Activated CD8-positive, alpha-beta memory T cell treated with anti-CD3 and anti-CD28 coated beads, Interleukin-2, amount 50 U/mL, for 24 hours (primary cell): Measurements from ENCODE around the gene MAP2K7.
"Not testable (repeated sequence)": the region's sequence is repeated elsewhere in the genome, so short reads cannot be mapped to it uniquely, and the experiment has no call there.

Experiments
- DNase-seq: peaks from one replicate; pipeline ENCODE4 v3.0.0-alpha.2; 2020; ENCODE audit errors: extremely low read depth

Gene MAP2K7

DNA sequence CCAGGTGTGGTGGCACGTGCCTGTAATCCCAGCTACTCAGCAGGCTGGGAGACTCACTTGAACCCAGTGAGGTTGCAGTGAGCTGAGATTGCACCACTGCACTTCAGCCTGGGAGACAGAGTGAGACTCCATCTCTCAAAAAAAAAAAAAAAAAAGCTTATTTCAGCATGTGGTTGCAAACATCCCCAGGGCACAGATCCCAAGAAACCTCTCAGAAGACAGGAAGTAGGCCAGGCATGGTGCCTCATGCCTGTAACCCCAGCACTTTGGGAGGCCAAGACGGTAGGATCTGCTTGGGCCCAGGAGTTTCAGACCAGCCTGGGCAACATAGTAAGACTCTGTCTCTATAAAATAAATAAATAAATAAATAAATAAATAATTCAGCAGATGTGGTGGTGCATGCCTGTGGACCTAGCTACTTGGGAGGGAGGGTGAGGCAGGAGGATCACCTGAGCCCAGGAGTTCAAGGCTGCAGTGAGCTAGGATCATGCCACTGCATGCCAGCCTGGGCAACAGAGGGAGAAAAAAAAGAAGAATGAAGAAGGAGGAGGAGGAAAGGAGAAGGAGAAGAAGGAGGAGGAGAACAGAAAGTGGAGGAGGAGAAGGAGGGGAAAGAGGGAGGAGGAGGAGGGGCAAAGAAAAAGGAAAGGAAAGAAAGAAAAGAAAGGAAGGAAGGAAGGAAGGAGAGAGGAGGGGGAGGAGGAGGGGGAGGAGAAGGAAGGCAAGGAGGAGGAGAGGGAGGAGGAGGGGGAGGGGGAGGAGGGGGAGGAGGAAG lies 19.7 kb upstream of the MAP2K7 start:
- no peak for DNase-seq

- no peak for DNase-seq
Measured at GRCh38 chr19:7885818-7886217, 17.9 kb upstream of the MAP2K7 start.

- DNase-seq, result no peak
Measured at GRCh38 chr19:7887408-7888144, 16.1 kb upstream of the MAP2K7 start.

- DNase-seq, result no peak
Measured at GRCh38 chr19:7888145-7888825, 15.4 kb upstream of the MAP2K7 start, which contains the start of gene LRRC8E. TSS of gene LRRC8E (plus strand) at chr19:7888510. CDS start at chr19:7895604, 7,094 bp downstream.

- no peak for DNase-seq
Measured at GRCh38 chr19:7888826-7889217, 14.9 kb upstream of the MAP2K7 start.

DNA sequence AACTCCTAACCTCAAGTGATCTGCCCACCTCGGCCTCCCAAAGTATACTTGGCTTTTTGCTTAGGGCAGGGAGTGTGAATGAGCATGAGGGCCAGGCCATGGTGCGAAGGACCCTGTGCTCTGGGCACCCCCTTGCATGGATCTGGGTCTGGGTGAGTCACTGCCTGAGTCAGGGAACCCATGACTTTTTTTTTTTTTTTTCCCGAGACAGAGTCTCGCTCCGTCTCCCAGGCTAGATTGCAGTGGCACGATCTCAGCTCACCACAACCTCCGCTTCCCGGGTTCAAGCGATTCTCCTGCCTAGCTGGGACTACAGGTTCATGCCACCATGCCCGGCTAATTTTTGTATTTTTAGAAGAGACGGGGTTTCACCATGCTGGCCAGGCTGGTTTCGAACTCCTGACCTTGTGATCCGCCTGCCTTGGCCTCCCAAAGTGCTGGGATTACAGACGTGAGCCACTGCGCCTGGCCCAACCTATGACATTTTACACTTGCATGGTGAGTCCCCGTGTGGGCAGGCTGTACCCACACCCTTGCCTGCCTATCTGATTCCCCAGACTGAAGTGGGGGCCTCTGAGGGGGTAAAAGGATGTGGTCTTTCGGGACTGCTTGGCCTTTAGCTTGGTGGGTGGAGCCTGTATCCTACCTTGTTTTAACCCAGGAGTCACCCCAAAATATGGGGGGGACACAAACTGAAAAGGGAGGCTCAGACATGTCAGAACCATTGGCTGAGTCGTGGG lies 10.1 kb upstream of the MAP2K7 start:
- not testable (repeated sequence) for DNase-seq

DNA sequence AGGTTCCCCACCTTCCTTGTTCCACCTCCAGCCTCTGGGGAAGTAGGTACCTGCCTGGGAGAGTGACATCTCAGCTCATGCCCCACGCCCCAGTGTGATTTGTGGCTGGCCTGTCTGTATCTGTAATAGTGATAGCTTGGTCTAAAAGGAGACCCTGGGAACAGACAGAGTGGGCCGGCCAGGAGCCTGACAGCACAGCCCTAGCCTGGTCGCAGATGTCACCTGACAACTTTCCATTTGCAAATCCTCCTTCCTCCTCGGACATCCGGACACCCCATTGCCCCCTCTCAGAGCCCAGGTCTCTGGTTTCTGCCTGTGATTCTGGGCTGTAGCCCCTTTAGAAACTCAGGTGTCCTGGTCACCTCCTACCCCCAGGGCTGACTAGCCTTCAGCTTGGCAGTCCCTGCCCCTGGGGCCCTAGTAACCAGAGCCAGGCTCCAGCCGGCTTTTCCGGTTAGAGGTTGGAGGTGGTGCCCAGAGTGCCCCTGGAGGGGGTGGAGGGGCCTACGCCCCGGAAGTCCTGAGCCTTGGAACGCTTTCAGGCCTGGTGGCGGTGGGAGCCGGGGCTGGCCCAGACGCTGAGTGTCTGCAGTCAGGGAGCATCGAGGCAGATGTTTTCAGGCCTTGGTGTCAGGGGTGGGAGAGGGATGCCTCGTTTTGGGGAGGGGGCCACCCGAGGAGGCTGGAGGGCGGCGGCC lies 8.9 kb upstream of the MAP2K7 start:
- DNase-seq, result no peak

DNA sequence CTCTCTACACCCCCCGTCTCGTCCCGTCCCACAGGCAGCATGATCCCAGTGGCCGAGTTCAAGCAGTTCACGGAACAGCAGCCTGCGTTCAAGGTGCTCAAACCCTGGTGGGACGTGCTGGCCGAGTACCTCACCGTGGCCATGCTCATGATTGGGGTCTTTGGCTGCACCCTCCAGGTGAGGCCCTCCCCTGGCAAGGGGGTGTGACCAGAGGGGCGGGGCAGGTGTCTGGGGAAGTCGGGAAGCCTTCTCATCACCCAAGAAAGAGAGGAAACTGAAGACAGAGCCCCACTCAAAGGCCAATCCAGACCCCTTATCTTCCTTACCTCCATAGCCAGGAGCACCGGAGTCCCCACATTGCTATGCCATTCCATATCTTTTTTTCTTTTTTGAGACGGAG lies 8.1 kb upstream of the MAP2K7 start:
- no peak for DNase-seq

DNA sequence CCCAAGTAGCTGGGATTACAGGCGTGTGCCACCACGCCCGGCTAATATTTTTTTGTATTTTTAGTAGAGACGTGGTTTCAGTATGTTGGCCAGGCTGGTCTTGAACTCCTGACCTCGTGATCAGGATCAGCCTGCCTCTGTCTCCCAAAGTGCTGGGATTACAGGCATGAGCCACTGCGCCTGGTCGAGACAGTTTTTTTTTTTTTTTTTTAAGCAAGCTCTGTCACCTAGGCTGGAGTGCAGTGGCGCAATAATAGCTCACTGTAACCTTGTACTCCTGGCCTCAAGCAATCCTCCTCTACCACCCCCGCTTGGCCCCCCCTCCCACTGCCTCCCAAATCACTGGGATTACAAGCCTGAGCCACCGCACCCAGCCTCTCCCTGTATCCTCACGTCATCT lies 6.4 kb upstream of the MAP2K7 start:
- DNase-seq, result no peak

GRCh38 chr19:7898967-7899366 lies 4.7 kb upstream of the MAP2K7 start:
- DNase-seq, result no peak

- DNase-seq, result no peak
Measured at GRCh38 chr19:7899751-7900378, 3.8 kb upstream of the MAP2K7 start.

- DNase-seq, result no peak
Measured at GRCh38 chr19:7900401-7900870, 3.2 kb upstream of the MAP2K7 start.

DNA sequence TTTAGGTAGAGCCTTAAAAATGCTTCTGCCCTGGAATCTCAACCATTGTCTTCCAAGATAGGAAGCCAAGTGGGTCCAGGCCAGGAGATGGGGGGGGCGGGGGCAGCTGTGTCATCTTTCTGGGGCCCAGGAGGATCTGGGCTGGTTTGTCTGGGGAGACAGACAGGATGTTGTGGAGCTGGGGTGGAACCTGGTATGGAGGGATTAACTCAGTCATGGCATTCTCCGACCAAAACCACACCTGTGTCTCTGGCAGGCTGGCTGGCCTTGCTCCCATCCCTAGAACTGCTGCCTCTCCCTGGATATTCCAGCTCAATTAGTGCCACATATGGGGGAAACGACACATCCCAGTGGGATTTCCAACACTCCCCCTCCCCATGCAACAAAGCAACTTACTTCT lies 2.7 kb upstream of the MAP2K7 start:
- no peak for DNase-seq

DNA sequence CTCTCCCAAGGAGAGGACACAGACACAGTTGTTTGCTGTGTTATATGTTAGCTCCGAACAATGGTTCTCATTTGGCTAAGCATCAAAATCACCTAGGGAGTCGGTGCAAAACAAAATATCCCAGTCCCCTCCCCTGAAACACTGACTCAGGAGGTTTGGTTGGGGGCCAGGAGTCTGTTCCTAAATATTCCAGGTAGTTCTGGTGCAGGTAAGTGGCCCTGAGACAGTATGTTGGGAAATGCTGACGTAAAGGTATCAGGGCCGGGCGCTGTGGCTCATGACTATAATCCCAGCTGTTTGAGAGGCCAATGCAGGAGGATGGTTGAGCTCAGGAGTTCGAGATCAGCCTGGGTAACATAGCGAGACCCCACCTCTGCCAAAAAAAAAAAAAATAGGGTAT lies 2.3 kb upstream of the MAP2K7 start:
- no peak for DNase-seq

GRCh38 chr19:7902796-7903243 lies 857 bp upstream of the MAP2K7 start:
- DNase-seq, result no peak

DNA sequence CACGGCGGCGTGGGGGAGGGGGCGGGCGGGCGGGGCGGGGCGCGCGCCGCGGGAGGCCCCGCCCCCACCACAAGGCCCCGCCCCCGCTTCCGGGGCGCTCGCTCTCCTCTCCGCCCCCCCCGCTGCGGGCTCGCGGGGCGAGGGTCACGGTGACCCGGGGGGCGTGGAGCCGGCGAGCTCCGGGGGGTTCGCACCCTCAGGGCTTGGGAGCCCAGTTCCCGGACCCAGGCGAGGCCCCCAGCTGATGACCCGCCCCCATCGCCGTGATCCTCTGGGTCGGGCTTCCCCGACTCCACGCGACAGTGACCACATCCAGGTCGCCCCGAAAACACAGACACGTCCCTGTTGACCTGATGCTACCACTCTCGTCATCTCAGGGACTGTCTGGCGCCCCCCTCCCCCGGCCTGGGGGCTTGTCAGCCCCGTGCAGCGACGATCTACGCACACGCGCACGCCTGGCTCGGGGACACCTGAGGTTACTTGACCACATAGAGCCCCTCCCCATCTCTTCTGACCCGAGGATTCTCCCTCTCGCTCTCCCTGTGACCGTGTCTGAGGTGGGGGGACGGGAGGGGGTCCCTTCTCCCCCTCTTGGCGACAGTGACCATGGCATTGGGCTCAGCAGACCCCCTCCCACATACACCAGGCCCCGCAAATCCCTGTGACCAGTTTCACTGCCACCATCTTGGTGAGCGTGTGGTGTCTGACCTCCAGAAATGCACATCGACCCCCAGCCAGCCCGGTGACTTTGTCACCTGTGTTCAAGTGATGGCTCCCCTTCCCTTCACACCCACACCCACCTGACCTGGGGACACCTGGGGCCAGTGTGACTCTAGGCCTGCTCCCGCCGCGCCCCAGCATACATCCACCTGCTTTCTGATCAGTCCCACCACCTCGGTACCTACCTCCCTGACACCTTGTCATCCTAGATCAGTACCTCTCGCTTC lies 670 bp downstream of the MAP2K7 start:
- no peak for DNase-seq

GRCh38 chr19:7905268-7905667 lies 1.6 kb downstream of the MAP2K7 start:
- DNase-seq, result no peak

GRCh38 chr19:7905859-7906258 lies 2.2 kb downstream of the MAP2K7 start:
- no peak for DNase-seq

DNA sequence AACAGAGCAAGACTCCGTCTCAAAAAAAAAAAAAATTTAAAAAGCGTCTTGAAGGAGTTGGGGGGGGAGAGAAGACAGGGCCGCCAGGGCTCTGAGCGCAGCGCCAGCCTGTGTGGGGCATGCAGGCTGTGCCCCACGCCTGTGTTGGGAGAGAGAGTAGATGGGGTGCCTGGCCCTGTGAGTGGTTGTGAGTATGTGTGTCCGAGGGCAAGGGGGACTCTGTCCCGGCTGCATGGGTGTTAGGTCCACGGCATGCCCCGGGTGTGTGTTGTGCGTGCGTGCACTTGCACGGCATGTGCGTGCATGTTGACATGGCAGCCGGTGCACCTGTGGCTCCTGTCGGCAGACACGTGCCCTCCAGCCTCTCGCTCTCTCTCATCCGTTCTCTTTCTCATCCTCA lies 3.4 kb downstream of the MAP2K7 start:
- DNase-seq, result no peak

- DNase-seq, result no peak
Measured at GRCh38 chr19:7907544-7907943, 3.9 kb downstream of the MAP2K7 start.
